Measurements from ENCODE around the gene DOCK3.

Gene DOCK3, protein sequence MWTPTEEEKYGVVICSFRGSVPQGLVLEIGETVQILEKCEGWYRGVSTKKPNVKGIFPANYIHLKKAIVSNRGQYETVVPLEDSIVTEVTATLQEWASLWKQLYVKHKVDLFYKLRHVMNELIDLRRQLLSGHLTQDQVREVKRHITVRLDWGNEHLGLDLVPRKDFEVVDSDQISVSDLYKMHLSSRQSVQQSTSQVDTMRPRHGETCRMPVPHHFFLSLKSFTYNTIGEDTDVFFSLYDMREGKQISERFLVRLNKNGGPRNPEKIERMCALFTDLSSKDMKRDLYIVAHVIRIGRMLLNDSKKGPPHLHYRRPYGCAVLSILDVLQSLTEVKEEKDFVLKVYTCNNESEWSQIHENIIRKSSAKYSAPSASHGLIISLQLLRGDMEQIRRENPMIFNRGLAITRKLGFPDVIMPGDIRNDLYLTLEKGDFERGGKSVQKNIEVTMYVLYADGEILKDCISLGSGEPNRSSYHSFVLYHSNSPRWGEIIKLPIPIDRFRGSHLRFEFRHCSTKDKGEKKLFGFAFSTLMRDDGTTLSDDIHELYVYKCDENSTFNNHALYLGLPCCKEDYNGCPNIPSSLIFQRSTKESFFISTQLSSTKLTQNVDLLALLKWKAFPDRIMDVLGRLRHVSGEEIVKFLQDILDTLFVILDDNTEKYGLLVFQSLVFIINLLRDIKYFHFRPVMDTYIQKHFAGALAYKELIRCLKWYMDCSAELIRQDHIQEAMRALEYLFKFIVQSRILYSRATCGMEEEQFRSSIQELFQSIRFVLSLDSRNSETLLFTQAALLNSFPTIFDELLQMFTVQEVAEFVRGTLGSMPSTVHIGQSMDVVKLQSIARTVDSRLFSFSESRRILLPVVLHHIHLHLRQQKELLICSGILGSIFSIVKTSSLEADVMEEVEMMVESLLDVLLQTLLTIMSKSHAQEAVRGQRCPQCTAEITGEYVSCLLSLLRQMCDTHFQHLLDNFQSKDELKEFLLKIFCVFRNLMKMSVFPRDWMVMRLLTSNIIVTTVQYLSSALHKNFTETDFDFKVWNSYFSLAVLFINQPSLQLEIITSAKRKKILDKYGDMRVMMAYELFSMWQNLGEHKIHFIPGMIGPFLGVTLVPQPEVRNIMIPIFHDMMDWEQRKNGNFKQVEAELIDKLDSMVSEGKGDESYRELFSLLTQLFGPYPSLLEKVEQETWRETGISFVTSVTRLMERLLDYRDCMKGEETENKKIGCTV (N-terminal part only)

GRCh38 chr3:50674349-50675178 lies at the start of gene DOCK3:
DOCK3 (plus strand) TSS chr3:50674927; CDS start chr3:50675264, 337 bp downstream.
- DNase-seq: peak; percentile 73

GRCh38 chr3:50625231-50626182 lies 49.2 kb upstream of the DOCK3 start:
- DNase-seq: peak; percentile 47

DNA sequence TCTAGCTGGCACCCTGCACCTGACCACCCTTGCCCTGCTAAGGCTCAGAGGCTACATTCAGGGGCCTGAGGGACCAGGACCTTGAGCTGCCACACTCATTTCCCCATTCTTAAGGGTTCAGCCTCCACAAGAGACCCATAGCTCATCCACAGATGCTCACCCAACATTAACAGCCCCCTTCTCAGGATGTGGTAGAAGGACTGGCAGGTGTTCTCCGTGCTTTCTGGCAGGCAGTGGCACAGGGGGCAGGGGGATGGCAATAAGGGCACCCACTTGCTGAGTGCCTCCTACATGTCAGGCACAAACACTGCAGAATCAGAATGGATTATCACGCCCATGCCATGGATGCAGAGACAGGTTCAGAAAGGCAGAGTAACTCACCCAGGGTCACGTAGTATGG lies 48.3 kb upstream of the DOCK3 start:
- no peak for DNase-seq

DNA sequence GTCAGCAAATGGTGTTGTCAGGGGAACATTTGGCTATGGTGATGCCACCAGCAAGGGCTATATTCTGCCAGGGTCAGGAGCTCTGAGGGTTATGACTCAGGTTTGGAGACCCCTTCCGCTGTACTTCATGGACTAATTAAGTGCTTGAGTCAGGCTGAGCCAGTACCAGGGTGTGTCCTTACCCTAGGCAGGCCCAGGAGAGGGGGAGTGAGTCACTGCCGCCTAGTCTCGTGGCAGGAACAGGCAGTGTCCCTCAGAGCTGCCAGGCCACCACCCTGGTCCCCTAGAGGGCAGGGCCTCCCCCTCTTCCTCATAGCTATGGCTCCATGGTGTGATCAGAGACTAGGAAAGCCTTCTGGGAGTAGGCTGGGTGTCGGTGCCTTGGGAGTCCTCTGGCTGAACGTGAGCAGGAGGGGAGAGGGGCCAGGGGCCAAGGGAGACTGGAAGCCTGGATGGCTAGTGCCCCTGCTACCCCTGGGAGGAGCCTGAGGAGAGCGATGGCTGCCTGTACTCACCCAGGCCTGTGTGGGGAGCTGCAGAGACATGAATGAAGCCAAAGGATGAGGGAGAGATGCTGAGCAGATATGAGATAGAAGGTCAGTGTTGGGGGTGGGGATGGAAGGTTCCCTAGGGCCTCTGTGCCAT lies 47.2 kb upstream of the DOCK3 start:
- DNase-seq: peak; percentile 42

- no peak for DNase-seq
Observed at GRCh38 chr3:50628601-50629000, 46.1 kb upstream of the DOCK3 start.

GRCh38 chr3:50630394-50630793 lies 44.3 kb upstream of the DOCK3 start:
- DNase-seq: no peak

GRCh38 chr3:50630877-50631276 lies 43.9 kb upstream of the DOCK3 start:
- DNase-seq: peak; percentile 74

- DNase-seq: no peak
Observed at GRCh38 chr3:50632450-50632849, 42.3 kb upstream of the DOCK3 start.

GRCh38 chr3:50633230-50633790 lies 41.4 kb upstream of the DOCK3 start:
- DNase-seq: no peak

DNA sequence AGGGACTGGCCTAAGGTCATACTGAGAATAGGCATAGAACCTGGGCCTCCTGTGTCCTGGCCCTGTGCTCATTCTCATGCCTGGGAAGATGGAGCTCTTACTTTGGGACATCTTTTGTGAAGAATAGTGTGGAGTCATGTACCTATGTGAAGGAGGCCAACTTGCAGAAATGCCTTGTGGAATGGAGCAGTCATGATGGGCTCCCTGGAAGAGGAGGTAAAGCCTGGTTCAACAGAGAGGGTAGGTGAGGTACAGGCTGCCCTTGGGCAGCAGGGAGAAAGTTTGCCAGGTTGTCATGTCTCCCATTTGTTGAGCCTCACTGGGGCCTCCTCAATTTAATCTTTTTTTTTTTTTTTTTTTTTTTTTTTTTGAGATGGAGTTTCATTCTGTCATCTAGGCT lies 39.7 kb upstream of the DOCK3 start:
- no peak for DNase-seq

DNA sequence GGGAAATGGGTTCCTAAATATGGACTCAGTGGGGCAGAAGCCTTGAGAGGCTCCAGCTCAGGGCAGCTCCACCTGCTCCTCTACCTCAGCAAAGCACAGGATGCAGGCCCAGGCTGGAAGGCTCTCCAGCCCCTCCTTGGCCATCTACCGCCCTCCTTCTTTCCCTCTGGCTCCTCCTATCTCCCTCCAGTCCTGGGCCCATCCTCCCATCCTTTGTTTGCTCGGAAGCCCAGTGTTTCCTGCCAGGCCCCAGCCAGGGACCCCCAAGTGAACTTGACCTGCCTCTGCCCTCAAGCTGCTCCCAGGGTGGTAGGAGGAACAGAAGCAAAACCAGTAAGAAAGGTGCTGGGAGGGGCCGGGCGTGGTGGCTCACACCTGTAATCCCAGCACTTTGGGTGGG lies 37.7 kb upstream of the DOCK3 start:
- DNase-seq: peak; percentile 30

GRCh38 chr3:50637945-50638344 lies 36.8 kb upstream of the DOCK3 start:
- no peak for DNase-seq

DNA sequence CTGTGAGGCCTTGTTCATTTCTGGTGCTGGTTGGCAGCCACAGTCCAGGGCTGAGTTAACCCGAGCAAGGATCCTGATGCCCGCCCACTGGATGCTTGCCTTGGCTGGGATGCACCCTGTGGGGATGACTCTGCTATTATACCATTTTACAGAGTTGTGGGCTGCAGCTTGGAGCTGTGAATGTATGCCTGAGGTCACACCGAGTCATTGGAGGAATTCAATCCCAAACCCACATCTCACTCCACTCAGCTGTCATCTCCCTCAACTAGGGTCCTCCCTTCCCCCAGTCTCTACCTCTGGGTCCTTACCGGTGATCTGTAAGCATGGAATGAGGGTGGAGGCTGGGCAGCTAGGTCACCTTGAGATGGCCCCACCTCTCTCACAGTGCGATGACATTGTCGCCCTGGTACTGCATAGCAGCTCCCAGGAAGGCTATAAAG lies 35.7 kb upstream of the DOCK3 start:
- DNase-seq: no peak

- DNase-seq: no peak
Observed at GRCh38 chr3:50642382-50642781, 32.3 kb upstream of the DOCK3 start.

GRCh38 chr3:50644561-50644960 lies 30.2 kb upstream of the DOCK3 start:
- no peak for DNase-seq

DNA sequence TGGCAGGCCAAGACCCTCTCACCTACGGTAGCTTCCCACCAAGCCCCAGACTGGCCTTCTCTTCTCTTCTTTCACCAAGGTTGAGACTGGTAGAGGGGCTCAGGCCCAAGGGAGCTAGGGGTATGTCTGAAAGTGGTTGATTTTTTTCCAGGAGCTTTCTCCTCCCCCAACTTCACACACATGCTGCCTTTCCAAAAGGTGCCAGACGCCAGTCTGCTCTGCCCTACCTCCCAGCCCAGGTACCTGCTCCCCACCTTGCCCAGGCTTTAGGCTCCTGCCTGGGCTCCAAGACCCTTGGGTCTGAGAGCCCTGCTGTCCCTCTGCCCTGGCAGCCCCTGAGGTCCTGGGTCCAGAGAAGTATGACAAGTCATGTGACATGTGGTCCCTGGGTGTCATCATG lies 29.3 kb upstream of the DOCK3 start:
- DNase-seq: no peak

GRCh38 chr3:50648313-50648712 lies 26.4 kb upstream of the DOCK3 start:
- DNase-seq: peak; percentile 62

DNA sequence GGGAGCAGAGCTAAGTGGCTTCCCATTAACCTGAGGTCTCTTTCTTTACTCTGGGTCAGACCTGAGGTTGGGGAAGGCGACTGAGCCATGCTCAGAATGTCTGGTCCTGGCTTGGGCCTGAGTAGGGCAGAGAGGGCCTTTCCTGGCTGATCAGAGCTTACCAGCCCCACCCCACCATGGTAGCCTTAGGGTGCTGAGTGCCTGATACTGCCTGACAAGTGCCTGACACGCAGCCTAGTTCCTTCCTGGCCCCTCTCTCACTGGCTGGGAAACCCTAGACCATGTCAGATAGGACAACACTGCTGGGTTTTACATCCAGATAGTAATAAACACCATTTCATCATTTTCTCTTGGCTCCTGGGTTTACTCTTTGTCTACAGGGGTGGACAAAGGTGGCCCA lies 25.8 kb upstream of the DOCK3 start:
- DNase-seq: no peak

DNA sequence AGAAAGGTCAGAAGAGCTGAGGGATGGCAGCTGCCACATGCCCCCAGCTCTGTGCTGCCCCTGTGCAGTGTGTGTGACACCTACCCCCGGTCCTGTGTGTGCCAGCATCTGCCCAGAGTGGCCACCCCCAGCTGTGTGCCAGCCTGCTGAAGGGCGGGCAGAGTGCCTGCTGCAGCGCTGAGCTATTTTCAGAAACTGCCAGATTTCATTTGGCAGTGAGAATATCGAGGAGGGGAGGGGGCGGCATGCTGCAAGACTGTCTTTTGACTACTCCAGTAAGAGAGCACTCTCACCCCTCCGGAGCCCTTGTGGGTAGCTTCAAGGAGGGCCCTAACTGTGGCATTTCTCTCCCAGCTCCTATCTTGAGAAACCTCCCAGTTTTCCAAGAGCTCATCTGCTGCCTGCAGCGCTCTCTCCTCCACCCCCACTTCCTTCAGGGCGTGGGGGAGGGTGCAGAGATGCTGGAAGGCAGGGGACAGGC lies 25.2 kb upstream of the DOCK3 start:
- no peak for DNase-seq

DNA sequence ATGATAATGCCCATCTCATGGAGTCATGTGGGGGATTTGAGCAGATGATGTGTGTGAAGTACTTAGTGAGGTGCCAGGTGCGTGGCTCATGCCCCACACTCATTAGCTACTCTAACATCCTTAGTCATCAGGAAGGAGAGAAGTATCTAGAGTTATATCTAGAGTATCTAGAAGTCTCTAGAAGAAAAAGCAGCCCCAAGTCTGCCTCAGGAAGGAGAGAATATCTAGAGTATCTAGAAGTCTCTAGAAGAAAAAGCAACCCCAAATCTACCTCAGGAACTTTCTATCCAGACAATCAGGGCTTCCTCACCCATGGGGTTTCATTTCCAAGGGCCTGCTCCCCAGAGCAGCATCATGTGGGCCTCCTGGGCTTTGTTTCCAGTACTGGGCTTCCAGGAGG lies 24.7 kb upstream of the DOCK3 start:
- DNase-seq: no peak
